Testis (tissue), 3 donors: ENCODE data around the gene PDS5B. TPM values are rescaled to one million over a fixed set of nuclear protein-coding genes. Genes with fewer than 3 reads are reported as not detected.

Experiments used
- DNase-seq: peaks from one replicate; pipeline ENCODE4 v3.0.0-alpha.2; 2019
- H3K27ac ChIP-seq, 2 donors: fragments of 200-600 bp; sonication (generic); one replicate each; pipeline ENCODE4 v1.5.1; 2019
- H3K27me3 ChIP-seq: fragments of 200-600 bp; sonication (generic); one replicate; pipeline ENCODE4 v1.5.1; 2019
- H3K36me3 ChIP-seq: fragments of 200-600 bp; sonication (generic); one replicate; pipeline ENCODE4 v1.5.1; 2017; ENCODE audit warnings: low read depth; ENCODE audit errors: missing control alignments
- H3K4me1 ChIP-seq: fragments of 200-600 bp; sonication (generic); one replicate; pipeline ENCODE4 v1.5.1; 2019
- H3K4me3 ChIP-seq, 2 donors: fragments of 200-600 bp; sonication (generic); one replicate each; pipeline ENCODE4 v1.5.1; 2017 to 2019
- H3K9me3 ChIP-seq: fragments of 200-600 bp; sonication (generic); one replicate; pipeline ENCODE4 v1.5.1; 2017
- CTCF ChIP-seq, 3 experiments: fragments of 450-650 bp in 2 of 3; fragments of 200-600 bp in 1 of 3; sonication (generic) in 1 of 3; IDR thresholded peaks; one replicate each; pipeline ENCODE4 v1.5.1; 2016 to 2019; ENCODE audit warnings: antibody characterized with exemption in 3 of 3, mild to moderate bottlenecking in 2 of 3, moderate library complexity in 1 of 3
- POLR2A ChIP-seq: fragments of 450-650 bp; IDR thresholded peaks from one replicate; pipeline ENCODE4 v1.6.1; 2017; ENCODE audit warnings: antibody characterized with exemption, mild to moderate bottlenecking, moderate library complexity
- WGBS, 2 donors: methylation state at CpG; one replicate each; pipeline ENCODE4 v1.1.5; 2018; 5-methylcytosine and 5-hydroxymethylcytosine counted together
- intact Hi-C: fragments of 100-400 bp; cut with DNase I; formaldehyde crosslinking; loops from one replicate; pipeline ENCODE4 v1.15.1; 2023; ENCODE audit warnings: low total_unique reads
- polyA plus RNA-seq: library from polyadenylated mRNA; stranded (reverse); fragments of 350-450 nt; fragmentation: Illumina TruSeq; extraction: RNeasy Lipid Tissue Mini Kit (QIAGEN cat#74804); gene quantifications from one replicate; pipeline ENCODE4 v1.2.3, GENCODE V29; 2014; ENCODE audit warnings: low read depth, low replicate concordance; ENCODE audit not compliant: insufficient read depth
- total RNA-seq, 2 donors: library from RNA; depleted of rRNA; stranded (reverse); fragments of >200 nt; gene quantifications; one replicate each; pipeline ENCODE4 v1.2.3, GENCODE V29; 2016

The PDS5B gene
- total and polyA plus RNA-seq, 3 donors from 2014 or later, result 19.0 to 52.4 (median 46.3) TPM

GRCh38 chr13:32737679-32738078 lies 151.4 kb downstream of the PDS5B start:
- Histone ChIP-seq H3K36me3 (no peaks in the 10 kb centered on the region), H3K27me3 (no peaks in the 10 kb centered on the region), H3K4me3 (peak overlapping the region in 1 of 2 donors; percentile 9), H3K27ac (peak overlapping the region in 1 of 2 donors; percentile 53), H3K4me1 (no peaks in the 10 kb centered on the region), H3K9me3 (no peaks in the 10 kb centered on the region)
- TF ChIP-seq CTCF (IDR thresholded peaks at IDR 0.05) (no peak), POLR2A (no peak)
- WGBS, 2 donors, result 57 to 68% methylated on average over 1 of the region's 1 CpG
- intact Hi-C loops, result no loop called here
- no peak for DNase-seq

DNA sequence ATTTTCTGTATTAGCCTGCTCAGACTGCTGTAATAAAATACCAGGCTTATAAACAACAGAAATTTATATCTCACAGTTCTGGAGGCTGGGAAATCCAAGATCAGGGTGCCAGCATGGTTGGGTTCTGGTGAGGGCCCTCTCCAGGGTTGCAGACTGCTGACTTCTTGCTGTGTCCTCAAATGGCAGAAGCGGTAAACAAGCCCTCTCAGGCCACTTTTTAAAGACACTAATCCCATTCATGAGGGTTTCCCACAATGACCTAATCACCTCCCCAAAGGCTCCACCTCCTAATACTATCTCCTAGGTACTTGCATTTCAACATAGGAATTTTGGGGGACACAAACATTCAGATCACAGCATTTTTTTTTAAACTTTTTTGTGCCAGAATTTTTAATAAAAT lies 159.3 kb downstream of the PDS5B start:
- H3K27me3 ChIP-seq, result no peaks in the 10 kb centered on the region
- no peak for DNase-seq
- WGBS, 2 donors, result 89 to 96% methylated on average over 1 of the region's 1 CpG
- intact Hi-C loops, result no loop called here
- no peaks in the 10 kb centered on the region for H3K9me3 ChIP-seq
- no peak overlapping the region for H3K27ac ChIP-seq
- TF ChIP-seq POLR2A, result no peak
- TF ChIP-seq CTCF (IDR thresholded peaks at IDR 0.05), result no peak
- no peak overlapping the region for H3K4me3 ChIP-seq
- H3K4me1 ChIP-seq, result no peaks in the 10 kb centered on the region
- no peaks in the 10 kb centered on the region for H3K36me3 ChIP-seq

DNA sequence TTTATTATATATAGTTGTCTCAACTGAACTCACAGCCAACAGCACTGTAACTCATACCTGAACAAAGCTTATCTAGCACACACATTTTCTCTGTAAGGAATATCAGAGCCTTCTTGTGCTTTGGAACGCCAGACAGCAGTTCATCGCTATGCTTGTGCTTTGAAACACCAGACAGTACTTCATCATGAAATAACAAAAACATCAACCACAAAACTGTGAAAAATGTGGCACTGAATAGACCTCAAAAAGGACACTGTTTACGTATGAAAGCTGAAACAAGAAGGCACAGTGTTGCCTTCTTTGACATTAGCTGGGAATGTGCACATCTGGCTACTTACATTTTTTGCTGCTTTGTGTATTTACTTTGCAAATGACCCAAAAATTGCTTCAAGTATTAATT lies 160.2 kb downstream of the PDS5B start:
- intact Hi-C loops, result no loop called here
- no peak overlapping the region for H3K27ac ChIP-seq
- TF ChIP-seq CTCF (IDR thresholded peaks at IDR 0.05) (no peak), POLR2A (no peak)
- H3K27me3 ChIP-seq, result no peaks in the 10 kb centered on the region
- 80 to 84% methylated on average over 3 of the region's 3 CpGs for WGBS, 2 donors
- no peak overlapping the region for H3K4me3 ChIP-seq
- no peaks in the 10 kb centered on the region for H3K36me3 ChIP-seq
- H3K4me1 ChIP-seq, result no peaks in the 10 kb centered on the region
- H3K9me3 ChIP-seq, result no peaks in the 10 kb centered on the region
- DNase-seq, result no peak

DNA sequence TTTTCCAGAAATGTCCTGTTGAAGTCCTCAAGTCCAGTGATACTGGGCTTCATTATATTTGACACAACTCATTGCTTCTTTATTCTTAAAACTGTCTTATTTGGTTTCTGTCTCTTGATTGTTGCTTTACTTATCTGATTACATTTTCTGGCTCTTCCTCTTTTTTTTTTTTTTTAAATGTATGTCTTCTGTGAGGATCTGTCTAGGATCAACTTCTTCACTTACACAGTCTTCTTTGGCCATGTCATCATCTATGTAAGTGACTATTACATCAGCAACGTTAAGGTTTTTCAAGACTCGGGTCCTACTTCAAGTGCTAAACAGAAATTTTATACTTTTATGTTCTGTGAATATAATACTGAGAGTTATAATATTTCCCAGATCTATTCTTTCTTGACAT lies 162.1 kb downstream of the PDS5B start:
- Histone ChIP-seq H3K27me3 (no peaks in the 10 kb centered on the region), H3K4me3 (no peak overlapping the region), H3K9me3 (no peaks in the 10 kb centered on the region), H3K36me3 (no peaks in the 10 kb centered on the region), H3K4me1 (peaks cover 5% of the 10 kb centered on the region), H3K27ac (no peak overlapping the region)
- TF ChIP-seq POLR2A (no peak), CTCF (IDR thresholded peaks at IDR 0.05) (no peak)
- 87 to 95% methylated on average over 2 of the region's 2 CpGs for WGBS, 2 donors
- DNase-seq, result no peak
- intact Hi-C loops, result no loop called here

- no peaks in the 10 kb centered on the region for H3K9me3 ChIP-seq
- H3K36me3 ChIP-seq, result no peaks in the 10 kb centered on the region
- TF ChIP-seq CTCF (IDR thresholded peaks at IDR 0.05), result no peak
- TF ChIP-seq POLR2A, result no peak
- H3K27me3 ChIP-seq, result no peaks in the 10 kb centered on the region
- intact Hi-C loops, result no loop called here
- no peak overlapping the region for H3K4me3 ChIP-seq
- DNase-seq, result no peak
- H3K4me1 ChIP-seq, result peaks cover 5% of the 10 kb centered on the region
- H3K27ac ChIP-seq, result no peak overlapping the region
- 94 to 96% methylated on average over 4 of the region's 4 CpGs for WGBS, 2 donors
Observed at GRCh38 chr13:32751340-32751739, 165.1 kb downstream of the PDS5B start.
